HEK293T (cell line): ENCODE results near the gene PREP.

Experiments
- BHLHE40 ChIP-seq: fragments of 450-650 bp; IDR thresholded peaks from 2 replicates; pipeline ENCODE4 v1.6.1; 2016; ENCODE audit warnings: mild to moderate bottlenecking, moderate library complexity, borderline replicate concordance
- ELF4 ChIP-seq: fragments of 450-650 bp; IDR thresholded peaks from 2 replicates; pipeline ENCODE4 v1.6.1; 2017; ENCODE audit warnings: antibody characterized with exemption
- FOXK2 ChIP-seq: fragments of 450-650 bp; IDR thresholded peaks from 2 replicates; pipeline ENCODE4 v1.6.1; 2016; ENCODE audit warnings: mild to moderate bottlenecking
- FOXM1 ChIP-seq: fragments of 450-650 bp; IDR thresholded peaks from 2 replicates; pipeline ENCODE4 v1.6.1; 2017; ENCODE audit warnings: mild to moderate bottlenecking, borderline replicate concordance
- HDGF ChIP-seq: fragments of 450-650 bp; IDR thresholded peaks from 2 replicates; pipeline ENCODE4 v1.6.1; 2017; ENCODE audit warnings: antibody characterized with exemption, borderline replicate concordance
- LEF1 ChIP-seq: fragments of 450-650 bp; IDR thresholded peaks from 2 replicates; pipeline ENCODE4 v1.6.1; 2017; ENCODE audit warnings: mild to moderate bottlenecking, borderline replicate concordance
- NFRKB ChIP-seq: fragments of 450-650 bp; IDR thresholded peaks from 2 replicates; pipeline ENCODE4 v1.6.1; 2016; ENCODE audit warnings: mild to moderate bottlenecking, moderate library complexity
- SP1 ChIP-seq: fragments of 450-650 bp; IDR thresholded peaks from 2 replicates; pipeline ENCODE4 v1.6.1; 2017
- SUZ12 ChIP-seq: fragments of 450-650 bp; IDR thresholded peaks from 2 replicates; pipeline ENCODE4 v1.6.1; 2016; ENCODE audit warnings: mild to moderate bottlenecking
- TF ChIP-seq, protein P1 (sequence below): fragments of 450-650 bp; IDR thresholded peaks from 2 replicates; pipeline ENCODE4 v1.6.1; 2016

DNA sequence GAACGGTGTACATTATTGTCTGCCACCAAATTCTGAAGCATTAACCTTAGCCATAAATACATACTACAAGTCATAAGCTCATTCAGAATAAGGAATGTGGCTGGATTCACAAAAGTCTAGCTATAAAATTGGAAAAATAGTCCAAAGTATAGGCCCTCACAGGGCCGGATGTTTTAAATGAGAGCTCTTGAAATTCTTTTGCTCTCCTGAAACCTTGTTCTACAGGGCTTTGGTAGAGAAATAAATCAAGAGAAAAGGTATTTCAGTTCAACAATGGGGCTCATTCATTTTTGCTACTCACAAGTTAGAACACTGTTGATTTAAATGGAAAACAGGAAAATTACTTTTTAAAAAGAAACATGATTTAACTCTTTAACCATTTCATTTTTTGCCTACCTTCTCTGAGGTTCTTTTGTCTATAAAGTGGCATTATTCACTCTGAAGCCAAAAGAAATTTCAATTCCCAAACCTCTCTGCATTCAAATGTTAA, 58.0 kb downstream of the PREP start:
- TF ChIP-seq SP1 = no peak
- TF ChIP-seq SUZ12 = no peak
- no peak for TF ChIP-seq FOXK2
- TF ChIP-seq, protein P1, sequence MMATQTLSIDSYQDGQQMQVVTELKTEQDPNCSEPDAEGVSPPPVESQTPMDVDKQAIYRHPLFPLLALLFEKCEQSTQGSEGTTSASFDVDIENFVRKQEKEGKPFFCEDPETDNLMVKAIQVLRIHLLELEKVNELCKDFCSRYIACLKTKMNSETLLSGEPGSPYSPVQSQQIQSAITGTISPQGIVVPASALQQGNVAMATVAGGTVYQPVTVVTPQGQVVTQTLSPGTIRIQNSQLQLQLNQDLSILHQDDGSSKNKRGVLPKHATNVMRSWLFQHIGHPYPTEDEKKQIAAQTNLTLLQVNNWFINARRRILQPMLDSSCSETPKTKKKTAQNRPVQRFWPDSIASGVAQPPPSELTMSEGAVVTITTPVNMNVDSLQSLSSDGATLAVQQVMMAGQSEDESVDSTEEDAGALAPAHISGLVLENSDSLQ = no peak
- TF ChIP-seq ELF4 = no peak
- no peak for TF ChIP-seq FOXM1
- no peak for TF ChIP-seq HDGF
- no peak for TF ChIP-seq LEF1
- TF ChIP-seq NFRKB = no peak
- TF ChIP-seq BHLHE40 = no peak
